Right ventricle myocardium superior (tissue), 1 donor: ENCODE results near the gene CCNI. TPM values are rescaled to one million over a fixed set of nuclear protein-coding genes. Genes with fewer than 3 reads are reported as not detected.

Experiments
- ATAC-seq: fragments of 200-7000 bp; cut with Tn5 transposase; one replicate; pipeline ENCODE4 v1.9.1; 2020; ENCODE audit warnings: mild to moderate bottlenecking; ENCODE audit not compliant: poor library complexity
- DNase-seq: peaks from one replicate; pipeline ENCODE4 v3.0.0-alpha.2; 2020
- intact Hi-C: fragments of 100-400 bp; cut with DNase I; formaldehyde crosslinking; loops from one replicate; pipeline ENCODE4 v1.11.2; 2022
- long read RNA-seq: library from polyadenylated mRNA; unstranded; transcript quantifications from one replicate; pipeline ENCODE4 v2.0.0, GENCODE V29; 2021
- total RNA-seq: library from RNA; stranded (reverse); fragmentation: NEBNext Ultra II Directional; extraction: Animal tissue kit (Norgen Biotek cat#: 25700); gene quantifications from one replicate; pipeline ENCODE4 v1.2.1, GENCODE V29; 2021
- donor health status: DM: no; HTN: yes; CAD: no; lungs with severe emphysema.

Gene CCNI
- total RNA-seq, result 242 TPM
- long read RNA-seq, transcript CCNI-201 (7 exons, 2,772 nt), result major isoform, 603 of 651 reads
- long read RNA-seq, partial matches to known transcripts, result 12 of 651 reads
- long read RNA-seq, other reads (novel, unspliced or antisense), result 36 of 651 reads

- peak; percentile 97 for ATAC-seq
- intact Hi-C loops, result no loop called here
- peak; percentile 97 for DNase-seq
These were observed at the start of gene CCNI for GRCh38 chr4:77075869-77076799. Gene CCNI (minus strand): TSS chr4:77075989. CDS start chr4:77066362, 9,627 bp downstream.

GRCh38 chr4:77124576-77124975 lies 48.8 kb upstream of the CCNI start:
- DNase-seq, result no peak
- intact Hi-C loops, result no loop called here
- ATAC-seq, result no peak

GRCh38 chr4:77123411-77123810 lies 47.6 kb upstream of the CCNI start:
- no peak for ATAC-seq
- no peak for DNase-seq
- intact Hi-C loops, result no loop called here

DNA sequence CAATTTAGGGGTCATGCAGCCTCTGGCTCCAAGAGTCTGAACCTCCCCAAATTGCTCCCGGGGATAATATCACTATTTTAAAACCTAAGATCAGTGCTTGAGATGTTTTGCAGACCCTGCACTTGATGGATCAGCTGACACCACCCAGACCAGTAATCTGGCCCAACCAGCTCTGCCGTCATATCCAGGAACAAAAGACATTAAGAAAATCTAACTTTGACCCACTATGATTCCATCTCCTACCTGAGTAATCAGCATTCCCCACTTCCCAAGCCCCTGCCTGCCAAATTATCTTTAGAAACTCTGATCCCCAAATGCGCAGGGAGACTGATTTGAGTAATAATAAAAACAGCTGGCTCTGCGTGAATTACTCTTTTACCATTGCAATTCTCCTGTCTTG lies 46.9 kb upstream of the CCNI start:
- ATAC-seq (no peak), DNase-seq (no peak)
- intact Hi-C loops, result no loop called here

- intact Hi-C loops, result no loop called here
- DNase-seq (no peak), ATAC-seq (no peak)
These were observed 46.0 kb upstream of the CCNI start for GRCh38 chr4:77121736-77122240.

DNA sequence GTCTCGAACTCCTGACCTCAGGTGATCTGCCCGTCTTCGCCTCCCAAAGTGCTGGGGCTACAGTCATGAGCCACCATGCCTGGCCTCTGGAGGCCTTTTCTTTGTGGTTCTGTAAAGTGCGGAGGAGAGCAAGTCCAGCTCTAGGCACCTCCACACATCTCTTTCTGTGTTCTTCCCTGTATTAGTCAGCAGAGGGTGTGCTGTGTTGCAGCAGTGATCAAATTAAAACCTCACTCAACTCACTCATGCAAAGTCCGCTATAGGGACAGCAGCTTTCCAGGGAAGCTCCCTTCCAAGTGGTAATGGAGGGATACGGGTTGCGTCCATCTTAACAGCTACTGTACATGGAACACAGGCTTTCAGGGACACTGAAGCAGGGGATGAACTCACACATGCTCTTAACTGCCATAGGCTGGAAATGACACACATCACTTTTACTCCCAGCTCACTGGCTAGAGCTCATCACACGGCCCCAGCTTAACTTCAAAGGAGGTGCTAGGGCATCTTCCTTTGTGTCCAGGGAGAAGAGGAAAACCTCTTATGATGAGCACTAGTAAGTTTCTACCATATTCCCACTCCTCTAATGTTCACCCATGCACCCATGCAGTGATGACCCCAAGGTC lies 45.2 kb upstream of the CCNI start:
- DNase-seq (no peak), ATAC-seq (no peak)
- intact Hi-C loops, result no loop called here

GRCh38 chr4:77117721-77118120 lies 41.9 kb upstream of the CCNI start:
- intact Hi-C loops, result no loop called here
- ATAC-seq (no peak), DNase-seq (no peak)

- intact Hi-C loops, result no loop called here
- no peak for DNase-seq
These were observed 37.3 kb upstream of the CCNI start for GRCh38 chr4:77113069-77113468.

GRCh38 chr4:77110730-77111129 lies 34.9 kb upstream of the CCNI start:
- ATAC-seq (no peak), DNase-seq (no peak)
- intact Hi-C loops, result no loop called here

More at GRCh38 chr4:77113069-77113468, 37.3 kb upstream of the CCNI start:
- ATAC-seq, result no peak

DNA sequence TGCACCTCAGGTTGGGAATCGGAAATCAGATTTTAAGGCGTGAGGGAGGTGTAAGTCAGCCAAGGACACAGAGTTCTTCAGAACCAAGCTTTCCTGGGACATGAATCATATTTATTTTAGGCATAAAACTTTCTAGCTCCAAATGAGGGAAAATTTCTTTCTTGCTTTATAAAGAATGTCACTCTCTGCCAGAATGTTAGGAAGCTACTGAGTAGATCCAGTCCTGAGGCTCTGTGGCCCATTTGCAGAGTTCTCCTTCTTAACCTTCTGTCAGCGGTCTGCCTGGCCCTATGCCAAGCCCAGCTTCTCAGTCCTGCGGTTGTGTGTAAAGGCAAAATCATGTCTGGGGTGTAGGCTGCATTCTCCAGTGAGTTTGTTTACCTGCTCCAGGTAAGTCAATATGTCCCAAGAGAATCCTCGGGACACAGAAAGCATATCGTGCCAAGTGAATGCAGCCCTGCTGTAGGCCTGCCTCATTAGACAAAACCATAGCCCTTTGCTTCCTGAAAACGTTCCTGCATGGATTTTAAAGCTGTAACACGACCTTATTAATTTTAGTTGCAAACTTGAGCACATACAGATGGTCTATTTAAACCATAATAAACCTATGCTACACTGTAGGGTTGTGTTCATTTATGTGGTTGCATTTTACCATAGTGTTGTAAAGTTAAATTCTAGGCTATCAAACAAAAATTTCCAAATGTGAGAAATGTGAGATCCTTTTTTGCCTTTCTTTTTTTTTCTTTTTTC lies 29.2 kb upstream of the CCNI start:
- intact Hi-C loops, result no loop called here
- ATAC-seq, result peak; percentile 78

GRCh38 chr4:77104388-77104787 lies 28.6 kb upstream of the CCNI start:
- intact Hi-C loops, result no loop called here

More for the DNA sequence above, 29.2 kb upstream of the CCNI start:
- peak; percentile 81 for DNase-seq

GRCh38 chr4:77100234-77100633 lies 24.4 kb upstream of the CCNI start:
- ATAC-seq, result no peak
- DNase-seq, result no peak
- intact Hi-C loops, result no loop called here

More at GRCh38 chr4:77104388-77104787, 28.6 kb upstream of the CCNI start:
- ATAC-seq (no peak), DNase-seq (no peak)

- ATAC-seq (no peak), DNase-seq (no peak)
- intact Hi-C loops, result loop anchor here (10.0 kb wide), 1 partner anchor 107 kb away; no protein-coding TSS in a partner anchor
These were observed 21.8 kb upstream of the CCNI start for GRCh38 chr4:77097611-77098010.

DNA sequence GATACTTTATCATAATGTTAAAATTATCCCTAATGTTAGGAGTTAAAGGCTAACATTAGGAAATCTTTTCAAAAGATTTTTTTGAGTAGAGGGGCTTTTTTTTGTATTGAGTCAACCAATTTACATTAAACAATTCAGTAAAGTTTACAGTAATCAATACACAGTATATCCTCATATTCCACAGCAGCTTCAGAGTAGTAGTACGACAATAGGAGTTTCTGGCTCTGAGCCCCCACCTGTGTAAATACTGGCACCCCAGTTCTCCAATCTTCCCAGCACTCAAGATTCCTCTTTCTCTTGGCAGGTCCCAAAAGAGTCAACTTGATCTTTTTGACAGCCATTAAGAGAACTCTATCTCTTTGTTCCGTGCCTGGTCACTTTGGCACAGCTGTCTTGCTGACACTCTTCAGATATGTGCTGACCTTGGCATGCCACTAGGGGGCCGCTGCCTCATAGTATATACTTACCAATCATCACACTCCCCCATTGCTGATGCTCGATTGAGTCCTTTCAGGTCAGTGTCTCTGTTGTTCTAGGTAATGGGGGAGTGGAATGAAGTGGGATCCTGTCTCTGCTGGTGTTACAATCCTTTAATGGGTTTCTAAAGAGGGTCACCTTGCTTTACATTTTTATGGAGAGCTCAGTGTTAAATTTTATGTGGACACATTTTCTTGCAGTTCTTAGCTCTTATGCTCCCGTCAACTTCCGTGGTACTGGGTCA lies 19.5 kb upstream of the CCNI start:
- DNase-seq (peak; percentile 89), ATAC-seq (peak; percentile 98)
- intact Hi-C loops, result loop anchor here (10.0 kb wide), 1 partner anchor 110 kb away; no protein-coding TSS in a partner anchor

- no peak for DNase-seq
- ATAC-seq, result no peak
- intact Hi-C loops, result loop anchor here (10.0 kb wide), 1 partner anchor 110 kb away; no protein-coding TSS in a partner anchor
These were observed 18.7 kb upstream of the CCNI start for GRCh38 chr4:77094496-77094895.

DNA sequence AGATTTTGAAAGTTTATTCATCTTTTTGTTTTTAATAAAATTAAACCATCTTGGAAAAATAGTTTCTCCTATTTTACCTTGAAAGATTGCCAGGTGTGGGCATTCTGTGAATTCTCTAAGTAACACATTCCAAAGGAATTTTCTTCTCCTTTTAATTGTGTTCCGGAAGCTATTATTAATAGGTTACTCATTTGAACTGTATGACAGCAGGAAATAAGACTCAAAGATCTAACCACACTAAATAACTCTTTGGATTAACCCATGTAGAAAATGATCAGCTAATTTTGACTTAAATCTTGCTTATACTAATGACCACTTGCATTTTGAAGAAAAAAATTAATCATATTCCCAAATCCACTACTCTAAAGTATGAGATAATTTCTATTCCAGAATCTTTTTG lies 17.6 kb upstream of the CCNI start:
- ATAC-seq (no peak), DNase-seq (no peak)
- intact Hi-C loops, result loop anchor here (10.0 kb wide), 1 partner anchor 111 kb away; no protein-coding TSS in a partner anchor

DNA sequence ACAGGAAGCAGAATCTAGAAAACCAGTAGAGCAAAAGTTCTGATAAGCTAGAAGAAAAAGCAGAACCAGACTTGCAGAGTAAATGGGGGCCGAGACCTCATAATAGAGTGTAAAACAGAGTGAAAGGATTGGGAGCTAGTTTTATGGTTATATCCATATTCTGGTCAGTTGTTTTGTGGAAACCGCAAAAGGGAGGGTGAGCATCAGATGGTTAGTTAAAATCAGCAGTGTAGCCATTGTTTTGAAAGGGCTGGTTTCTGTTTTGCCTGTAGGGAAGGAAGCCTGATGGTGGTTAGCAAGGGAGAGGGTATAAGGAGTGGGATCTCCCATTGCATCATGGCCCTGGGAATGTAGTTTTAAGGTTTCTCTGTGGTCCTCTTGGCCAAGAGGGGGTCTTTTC lies 17.2 kb upstream of the CCNI start:
- ATAC-seq (no peak), DNase-seq (no peak)
- intact Hi-C loops, result loop anchor here (10.0 kb wide), 1 partner anchor 112 kb away; no protein-coding TSS in a partner anchor

DNA sequence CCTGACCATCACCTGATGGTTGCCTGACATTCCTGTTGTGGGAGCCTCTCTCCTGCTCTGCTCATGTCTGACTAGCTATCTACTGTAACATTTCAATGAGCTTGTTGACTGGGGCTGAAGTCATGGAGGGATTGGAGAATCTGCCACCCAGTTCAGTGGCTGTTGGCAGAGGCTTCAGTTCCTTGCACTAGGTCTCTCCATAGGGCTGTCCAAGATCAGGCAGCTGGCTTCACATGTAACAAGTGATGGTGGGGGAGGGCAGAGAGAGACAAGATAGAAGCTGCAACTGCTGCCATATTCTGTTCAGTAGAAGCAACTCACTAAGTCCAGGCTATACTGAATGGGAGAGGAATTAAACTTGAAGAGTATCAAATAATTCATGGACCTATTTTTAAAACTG lies 14.1 kb upstream of the CCNI start:
- ATAC-seq, result no peak
- no peak for DNase-seq
- intact Hi-C loops, result loop anchor here (10.0 kb wide), 1 partner anchor 115 kb away; no protein-coding TSS in a partner anchor
